ENCODE measurements around the gene RABGEF1.
"Not testable (repeated sequence)": the region's sequence is repeated elsewhere in the genome, so short reads cannot be mapped to it uniquely, and the experiment has no call there.

Gene RABGEF1

GRCh38 chr7:66817208-66817795 is 76.8 kb downstream of the RABGEF1 start:
- DNase-seq = not testable (repeated sequence)

- not testable (repeated sequence) for DNase-seq
These were observed 77.4 kb downstream of the RABGEF1 start for GRCh38 chr7:66817956-66818355.

DNA sequence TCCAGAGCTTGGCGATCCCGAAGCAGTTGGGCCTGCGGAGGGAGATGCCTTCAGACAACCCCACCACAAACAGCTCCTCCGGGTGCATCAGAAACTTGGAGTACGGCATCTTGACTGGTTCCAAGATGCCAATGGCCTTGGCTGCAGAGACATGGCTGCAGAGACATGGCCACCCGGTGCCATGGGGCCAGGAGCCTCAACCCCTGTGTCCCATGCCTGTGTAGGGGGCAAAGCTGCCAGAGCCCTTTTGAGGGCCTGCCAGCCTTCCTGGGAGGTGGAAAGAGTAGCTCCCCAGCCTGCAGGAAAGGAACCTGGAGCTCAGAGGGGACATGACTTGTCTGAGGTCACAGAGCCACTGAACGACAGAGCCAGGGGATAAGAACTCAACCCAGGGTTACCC is 83.5 kb downstream of the RABGEF1 start:
- DNase-seq = no peak

DNA sequence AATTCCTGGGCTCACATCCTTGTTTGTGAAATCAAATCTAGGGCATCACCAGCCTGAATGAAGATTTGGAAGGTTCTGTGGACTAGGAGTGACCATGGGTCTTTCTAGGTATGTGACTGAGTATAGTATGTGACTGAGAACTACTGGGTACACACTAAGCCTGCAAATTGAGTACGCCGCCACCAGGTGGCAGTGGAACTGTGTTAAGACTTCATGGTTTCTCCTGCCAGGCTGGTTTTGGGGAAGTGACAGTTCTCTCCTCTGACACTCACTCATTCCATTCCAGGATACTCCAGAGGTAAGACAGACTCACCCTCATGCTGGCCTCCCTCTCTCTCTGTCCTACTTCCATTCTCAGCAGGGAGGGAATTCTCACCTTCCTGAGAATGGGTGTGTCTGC is 85.0 kb downstream of the RABGEF1 start:
- peak; percentile 23 for DNase-seq

- DNase-seq = no peak
These were observed 86.1 kb downstream of the RABGEF1 start for GRCh38 chr7:66826649-66827048.

DNA sequence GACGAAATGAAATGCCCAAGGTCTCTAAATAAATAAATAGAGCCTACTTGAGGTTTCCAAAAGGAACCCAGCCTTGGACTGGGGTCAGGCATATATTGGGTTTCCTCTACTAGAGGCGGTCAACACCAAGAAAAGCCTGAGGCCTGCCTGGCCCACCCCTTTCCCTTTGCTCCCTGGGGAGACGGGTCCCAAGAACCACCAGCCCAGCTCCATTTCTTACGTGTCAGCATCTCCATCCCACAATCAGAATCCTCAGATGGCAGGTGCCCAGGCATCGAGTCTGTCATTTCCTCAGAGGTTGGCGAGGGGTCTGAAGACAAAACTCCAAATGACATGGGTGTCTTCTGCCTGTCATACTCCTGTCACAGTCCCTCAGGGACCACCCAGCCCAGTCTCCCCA is 90.4 kb downstream of the RABGEF1 start:
- DNase-seq = not testable (repeated sequence)

GRCh38 chr7:66832531-66833351 is 92.2 kb downstream of the RABGEF1 start:
- DNase-seq = no peak

GRCh38 chr7:66837007-66837406 is 96.5 kb downstream of the RABGEF1 start:
- DNase-seq = peak; percentile 19

DNA sequence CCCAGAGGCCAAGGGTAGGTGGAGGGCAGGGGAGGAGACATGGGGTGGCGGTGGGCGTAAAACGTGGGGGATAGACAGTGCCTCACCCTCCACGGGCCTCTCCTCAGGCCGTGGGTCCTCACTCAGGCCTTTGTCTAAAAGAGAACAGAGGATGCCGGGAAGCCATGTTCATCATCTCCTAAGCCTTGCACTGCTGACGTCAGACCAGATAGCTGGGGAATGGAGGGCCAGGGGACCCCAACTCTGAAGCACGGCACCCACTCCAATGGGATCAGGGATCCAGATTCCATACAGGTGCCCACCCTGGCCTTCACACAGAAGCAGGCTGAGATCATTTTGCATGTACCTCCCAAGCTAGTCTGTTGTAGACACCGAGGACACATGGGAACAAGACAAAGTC is 97.1 kb downstream of the RABGEF1 start:
- no peak for DNase-seq

DNA sequence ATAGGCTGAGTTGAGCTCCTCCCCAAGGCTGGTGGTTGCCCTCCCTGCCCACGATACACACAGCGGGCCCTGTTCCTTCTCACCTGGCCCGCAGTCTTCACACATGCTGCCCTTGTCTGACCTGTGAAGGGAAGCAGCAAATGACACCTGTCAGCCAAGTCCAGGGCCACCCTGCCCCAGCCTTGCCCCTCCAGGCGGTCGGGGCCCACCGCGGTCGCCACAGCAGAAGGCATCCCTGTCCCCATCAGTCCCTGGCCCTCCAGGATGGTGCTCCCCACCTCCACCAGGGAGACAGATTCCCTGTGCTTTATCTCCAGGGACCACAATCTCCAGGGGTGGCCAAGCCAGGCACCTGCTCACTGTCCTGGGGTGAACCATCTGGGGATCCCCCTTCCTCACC is 99.3 kb downstream of the RABGEF1 start:
- no peak for DNase-seq

- no peak for DNase-seq
These were observed 99.8 kb downstream of the RABGEF1 start for GRCh38 chr7:66840316-66840715.

DNA sequence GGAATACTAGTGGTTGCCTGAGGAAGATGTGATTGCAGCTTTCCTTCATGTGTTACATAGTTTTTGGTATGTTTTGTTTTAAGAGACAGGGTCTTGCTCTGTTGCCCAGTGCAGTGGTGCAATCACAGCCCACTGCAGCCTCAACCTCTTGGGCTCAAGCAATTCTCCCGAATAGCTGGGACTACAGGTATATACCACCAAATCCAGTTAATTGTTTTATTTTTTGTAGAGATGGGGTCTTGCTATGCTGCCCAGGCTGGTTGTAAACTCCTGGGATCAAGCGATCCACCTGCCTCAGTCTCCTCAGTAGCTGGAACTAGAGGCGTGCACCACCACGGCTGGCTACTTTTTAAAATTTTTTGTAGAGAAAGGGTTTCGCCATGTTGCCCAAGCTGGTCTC is 101.4 kb downstream of the RABGEF1 start:
- no peak for DNase-seq

GRCh38 chr7:66843492-66843891 is 103.0 kb downstream of the RABGEF1 start:
- DNase-seq = not testable (repeated sequence)

- peak; percentile 99 for DNase-seq
These were observed 104.2 kb downstream of the RABGEF1 start for GRCh38 chr7:66844552-66845378.

GRCh38 chr7:66845379-66846095 is 105.0 kb downstream of the RABGEF1 start:
- peak; percentile 15 for DNase-seq

DNA sequence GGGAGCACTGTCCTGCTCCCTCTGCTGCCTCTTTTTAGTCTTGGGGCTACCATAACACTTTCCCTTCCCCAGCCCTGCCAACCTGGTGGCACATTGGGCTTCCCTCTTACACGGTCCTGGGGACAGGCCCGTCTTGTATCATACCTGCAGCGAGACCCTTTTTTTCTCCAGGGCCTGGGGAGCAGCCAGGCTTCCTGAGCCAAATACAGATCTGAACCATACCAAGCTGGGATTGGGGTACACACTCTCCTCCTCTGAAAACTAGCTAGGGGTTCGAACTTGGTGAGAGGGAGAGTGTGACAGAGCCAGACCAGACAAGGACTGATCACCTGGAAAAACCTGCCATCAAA is 105.5 kb downstream of the RABGEF1 start:
- not testable (repeated sequence) for DNase-seq

GRCh38 chr7:66847523-66847855 is 107.0 kb downstream of the RABGEF1 start:
- not testable (repeated sequence) for DNase-seq

DNA sequence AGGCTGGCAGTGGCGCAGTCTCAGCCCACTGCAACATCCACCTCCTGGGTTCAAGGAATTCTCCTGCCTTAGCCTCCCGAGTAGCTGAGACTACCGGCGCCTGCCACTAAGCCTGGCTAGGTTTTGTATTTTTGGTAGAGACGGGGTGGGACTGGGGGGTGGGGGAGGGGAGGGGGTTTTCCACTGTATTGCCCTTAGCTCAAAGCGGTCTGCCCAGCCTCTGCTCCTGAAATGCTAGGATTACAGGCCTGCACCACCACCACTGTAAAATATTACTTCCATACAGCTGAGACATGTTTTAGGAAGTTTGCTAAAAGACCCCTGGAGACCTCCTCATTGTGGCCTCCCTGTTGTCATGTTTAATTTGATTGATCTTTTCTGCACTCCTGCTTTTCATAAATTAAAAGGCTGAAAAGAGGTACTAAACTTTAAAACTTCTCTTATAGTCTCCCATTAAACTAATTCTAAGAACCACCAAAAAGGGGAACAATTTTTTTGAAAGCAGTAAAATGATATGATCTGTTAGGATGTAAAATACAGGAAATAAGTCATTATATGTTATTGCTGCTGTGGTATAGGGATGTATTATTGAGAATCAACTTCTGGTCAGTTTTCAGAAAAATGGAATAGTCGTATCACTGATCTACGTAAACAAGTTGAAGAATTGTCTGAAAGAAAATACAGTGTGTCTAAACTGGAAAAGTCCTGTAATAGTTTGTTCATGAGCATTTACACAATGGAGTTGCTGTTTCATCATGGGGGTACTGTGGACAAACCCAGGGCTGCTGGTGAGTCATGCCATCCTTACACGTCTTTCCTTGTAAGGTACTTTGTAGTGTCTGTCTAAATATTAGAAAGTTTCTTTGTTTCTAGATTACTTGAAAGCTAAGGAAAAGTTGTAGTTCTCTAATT is 107.6 kb downstream of the RABGEF1 start:
- no peak for DNase-seq

GRCh38 chr7:66859339-66859738 is 118.8 kb downstream of the RABGEF1 start:
- no peak for DNase-seq

GRCh38 chr7:66859794-66860645 is 119.5 kb downstream of the RABGEF1 start:
- no peak for DNase-seq

DNA sequence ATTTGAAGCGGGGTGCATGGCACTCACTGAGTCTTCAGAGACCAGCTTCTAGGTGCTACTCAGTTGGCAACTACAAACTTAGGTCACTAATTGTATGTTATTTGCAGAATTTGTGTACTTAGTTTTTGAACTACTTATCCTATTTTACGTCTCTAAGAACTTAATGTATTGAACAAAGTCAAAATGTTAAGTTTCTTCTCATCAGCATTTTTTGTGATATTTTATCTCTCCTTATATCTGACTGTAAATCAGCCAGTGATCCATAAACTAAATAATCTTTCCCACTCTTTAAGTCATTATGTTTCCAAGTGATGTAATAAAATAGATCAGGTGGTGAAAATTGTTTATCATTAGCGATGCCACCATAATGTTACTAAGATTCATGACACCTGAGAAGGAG is 120.2 kb downstream of the RABGEF1 start:
- DNase-seq = no peak
